Measurements from ENCODE around the gene KMT2E. TPM values are rescaled to one million over a fixed set of nuclear protein-coding genes. Genes with fewer than 3 reads are reported as not detected.
"Not testable (repeated sequence)": the region's sequence is repeated elsewhere in the genome, so short reads cannot be mapped to it uniquely, and the experiment has no call there.

KMT2E gene
- total RNA-seq, 1 donor from 2014 or later, result 40.2 TPM

DNA sequence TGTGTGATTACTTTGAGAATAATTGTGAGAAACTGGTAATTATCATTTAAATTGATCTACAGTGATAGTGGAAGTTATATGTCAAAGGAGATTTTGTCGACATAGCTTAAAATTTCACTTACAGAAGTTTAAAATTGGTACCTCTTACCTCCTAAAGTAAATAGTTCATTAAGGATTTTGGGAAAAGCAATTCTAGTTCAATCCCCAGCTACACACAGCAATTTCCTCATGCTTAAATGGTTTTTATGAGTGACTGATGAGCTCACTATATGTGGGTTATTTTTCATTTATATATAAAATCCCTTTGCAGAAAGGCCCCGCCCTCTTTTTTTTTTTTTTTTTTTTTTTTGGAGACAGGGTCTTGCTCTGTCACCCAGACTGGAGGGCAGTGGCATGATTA, 12.7 kb downstream of the KMT2E start:
- Histone ChIP-seq H3K4me1 (peaks cover 99% of the 10 kb centered on the region), H3K4me3 (no peak overlapping the region), H3K27ac (replicated peaks) (no peak overlapping the region), H3K36me3 (no peaks in the 10 kb centered on the region), H3K9me3 (replicated peaks) (no peaks in the 10 kb centered on the region), H3K27me3 (ENCODE audit: low read depth) (no peaks in the 10 kb centered on the region)
- no peak for TF ChIP-seq CTCF (IDR thresholded peaks at IDR 0.05; ENCODE audit: borderline replicate concordance)
- DNase-seq, result no peak
- intact Hi-C loops (cut with micrococcal nuclease), result no loop called here

DNA sequence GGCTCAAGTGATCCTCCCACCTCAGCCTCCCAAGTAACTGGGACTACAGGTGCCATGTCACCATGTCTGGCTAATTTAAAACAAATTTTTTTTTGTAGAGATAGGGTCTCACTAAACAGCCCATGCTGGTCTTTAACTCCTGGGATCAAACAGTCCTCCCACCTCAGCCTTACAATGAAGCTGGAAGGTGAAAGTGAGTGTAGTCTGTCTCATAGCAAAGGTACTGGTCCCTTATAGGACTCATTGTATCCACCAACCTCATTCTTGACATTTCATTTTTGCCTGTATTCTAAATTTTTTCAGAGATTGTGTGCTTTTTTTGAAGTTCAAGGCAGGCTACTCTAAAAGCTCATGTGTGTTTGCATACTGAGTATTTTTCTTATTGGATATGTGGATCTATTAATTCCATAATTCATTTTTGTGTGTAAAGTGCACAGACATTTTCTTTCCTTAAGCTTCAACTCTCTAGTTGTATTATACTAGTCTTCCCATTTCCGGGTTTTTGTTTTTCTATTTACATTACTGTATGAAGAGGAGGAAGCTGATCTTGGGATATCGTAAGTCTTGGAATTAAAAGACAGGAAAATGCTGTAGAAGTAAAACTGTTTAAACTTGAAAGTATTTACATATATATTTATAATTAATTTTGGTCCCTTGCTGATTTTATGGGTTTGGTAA, 13.3 kb downstream of the KMT2E start:
- DNase-seq, result no peak
- no peaks in the 10 kb centered on the region for H3K27me3 ChIP-seq (ENCODE audit: low read depth)
- no peaks in the 10 kb centered on the region for H3K36me3 ChIP-seq
- no peak overlapping the region for H3K27ac ChIP-seq (replicated peaks)
- H3K9me3 ChIP-seq (replicated peaks), result no peaks in the 10 kb centered on the region
- TF ChIP-seq CTCF (IDR thresholded peaks at IDR 0.05; ENCODE audit: borderline replicate concordance), result no peak
- H3K4me1 ChIP-seq, result peaks cover 94% of the 10 kb centered on the region
- intact Hi-C loops (cut with micrococcal nuclease), result no loop called here
- H3K4me3 ChIP-seq, result no peak overlapping the region

DNA sequence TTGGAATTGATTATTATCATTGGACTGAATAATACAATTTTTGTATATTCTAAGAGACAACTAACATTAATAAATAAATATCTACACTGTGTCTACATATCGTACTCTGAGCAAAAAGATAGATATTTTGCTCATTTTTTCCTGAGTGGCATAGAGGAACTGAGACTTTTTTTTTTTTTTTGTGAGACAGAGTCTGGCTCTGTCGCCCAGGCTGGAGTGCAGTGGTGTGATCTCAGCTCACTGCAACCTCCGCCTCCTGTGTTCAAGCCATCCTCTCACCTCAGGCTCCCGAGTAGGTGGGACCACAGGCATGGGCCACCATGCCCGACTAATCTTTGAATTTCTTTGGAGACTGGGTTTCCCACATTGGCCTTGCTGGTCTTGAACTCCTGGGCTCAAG, 14.0 kb downstream of the KMT2E start:
- Histone ChIP-seq H3K27me3 (ENCODE audit: low read depth) (no peaks in the 10 kb centered on the region), H3K4me3 (no peak overlapping the region), H3K9me3 (replicated peaks) (no peaks in the 10 kb centered on the region), H3K36me3 (no peaks in the 10 kb centered on the region), H3K27ac (replicated peaks) (no peak overlapping the region), H3K4me1 (peaks cover 94% of the 10 kb centered on the region)
- DNase-seq, result no peak
- intact Hi-C loops (cut with micrococcal nuclease), result no loop called here
- no peak for TF ChIP-seq CTCF (IDR thresholded peaks at IDR 0.05; ENCODE audit: borderline replicate concordance)

DNA sequence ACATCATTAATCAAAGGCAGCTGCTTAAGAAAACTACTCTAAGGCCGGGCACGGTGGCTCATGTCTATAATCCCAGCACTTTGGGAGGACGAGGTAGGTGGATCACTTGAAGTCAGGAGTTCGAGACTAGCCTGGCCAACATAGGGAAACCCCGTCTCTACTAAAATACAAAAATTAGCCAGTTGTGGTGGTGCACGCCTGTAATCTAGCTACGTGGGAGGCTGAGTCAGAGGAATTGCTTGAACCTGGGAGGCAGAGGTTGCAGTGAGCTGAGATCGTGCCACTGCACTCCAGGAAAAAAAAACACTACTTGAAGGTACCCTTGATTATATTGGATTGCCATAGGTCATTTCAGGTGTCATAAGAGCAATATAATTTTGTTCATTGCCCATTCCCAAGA, 14.9 kb downstream of the KMT2E start:
- H3K27me3 ChIP-seq (ENCODE audit: low read depth); H3K27ac ChIP-seq (replicated peaks); DNase-seq; H3K36me3 ChIP-seq; H3K4me3 ChIP-seq; H3K9me3 ChIP-seq (replicated peaks); intact Hi-C loops (cut with micrococcal nuclease): not testable (repeated sequence)
- H3K4me1 ChIP-seq, result peaks cover 94% of the 10 kb centered on the region

DNA sequence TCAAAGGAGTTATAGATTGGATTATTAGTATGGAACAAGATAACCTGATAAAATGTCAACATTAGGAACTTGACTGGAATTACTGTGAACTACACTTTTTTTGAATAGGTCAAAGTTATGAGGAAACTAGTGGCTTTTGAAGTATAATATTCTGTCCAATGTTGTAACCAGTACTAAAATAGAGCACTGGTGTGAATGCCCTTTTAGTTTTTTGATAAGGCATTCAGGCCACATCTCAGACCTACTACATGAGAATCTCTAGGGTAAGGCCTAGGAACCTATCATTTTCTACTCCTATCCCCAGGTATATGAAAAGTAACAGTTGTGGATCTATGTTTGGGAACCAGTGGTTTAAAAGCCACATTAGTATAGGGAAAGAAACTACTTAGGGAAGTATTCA, 16.4 kb downstream of the KMT2E start:
- Histone ChIP-seq H3K27ac (replicated peaks) (peak overlapping the region; percentile 30), H3K27me3 (ENCODE audit: low read depth) (no peaks in the 10 kb centered on the region), H3K4me3 (no peak overlapping the region), H3K36me3 (no peaks in the 10 kb centered on the region), H3K9me3 (replicated peaks) (no peaks in the 10 kb centered on the region), H3K4me1 (peaks cover 92% of the 10 kb centered on the region)
- intact Hi-C loops (cut with micrococcal nuclease), result no loop called here
- TF ChIP-seq CTCF (IDR thresholded peaks at IDR 0.05; ENCODE audit: borderline replicate concordance), result no peak
- DNase-seq, result no peak

DNA sequence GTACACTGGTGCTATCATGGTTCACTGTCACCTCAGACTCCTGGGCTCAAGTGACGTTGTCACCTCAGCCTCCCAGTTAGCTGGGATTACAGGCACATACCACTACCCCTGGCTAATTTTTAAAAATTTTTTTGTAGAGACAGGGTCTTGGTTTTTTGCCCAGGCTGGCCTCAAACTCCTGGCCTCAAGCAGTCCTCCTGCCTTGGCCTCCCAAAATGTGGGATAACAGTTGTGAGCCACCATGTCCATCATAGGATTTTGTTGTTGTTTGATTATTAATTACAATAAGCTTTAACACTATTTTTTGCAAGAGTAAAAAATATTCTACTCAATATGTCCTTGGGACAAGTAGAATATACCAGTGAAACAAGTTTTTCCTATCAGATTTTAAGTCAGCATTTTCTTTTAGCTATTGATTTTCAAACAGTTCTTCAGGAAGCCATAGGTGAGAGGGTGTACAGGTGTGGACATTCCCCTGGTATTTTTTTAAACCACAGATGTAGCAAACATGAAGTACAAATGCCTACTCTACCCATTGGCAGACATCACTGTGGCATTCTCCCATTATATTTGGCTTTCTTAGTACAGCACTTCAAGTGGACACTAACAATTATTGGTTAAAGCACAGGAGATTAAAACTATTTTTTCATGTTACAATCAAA, 18.7 kb downstream of the KMT2E start:
- no peak overlapping the region for H3K4me3 ChIP-seq

More for the DNA sequence above, 18.7 kb downstream of the KMT2E start:
- TF ChIP-seq CTCF (IDR thresholded peaks at IDR 0.05; ENCODE audit: borderline replicate concordance), result no peak
- intact Hi-C loops (cut with micrococcal nuclease), result no loop called here
- H3K36me3 ChIP-seq, result no peaks in the 10 kb centered on the region
- peaks cover 92% of the 10 kb centered on the region for H3K4me1 ChIP-seq
- DNase-seq, result no peak
- H3K27me3 ChIP-seq (ENCODE audit: low read depth), result no peaks in the 10 kb centered on the region
- no peak overlapping the region for H3K27ac ChIP-seq (replicated peaks)
- H3K9me3 ChIP-seq (replicated peaks), result no peaks in the 10 kb centered on the region
